GM23338 (cell line): ENCODE data around the gene METRN. TPM values are rescaled to one million over a fixed set of nuclear protein-coding genes. Genes with fewer than 3 reads are reported as not detected.

Experiments used
- ATAC-seq: fragments of 200-7000 bp; cut with Tn5 transposase; 3 replicates; pipeline ENCODE4 v1.9.1; 2020
- DNase-seq: peaks from one replicate; pipeline ENCODE4 v3.0.0-alpha.2; 2015; ENCODE audit warnings: low spot score
- H2AFZ ChIP-seq: fragments of 200-600 bp; sonication (generic); 2 replicates; pipeline ENCODE4 v1.8.0; 2016; ENCODE audit warnings: antibody characterized with exemption, mild to moderate bottlenecking, moderate library complexity
- H3F3A ChIP-seq: fragments of 200-600 bp; sonication (generic); replicated peaks from 2 replicates; pipeline ENCODE4 v1.8.0; 2017; ENCODE audit warnings: antibody characterized with exemption, mixed run types, low read depth
- H3K27ac ChIP-seq: fragments of 200-600 bp; sonication (generic); 2 replicates; pipeline ENCODE4 v1.6.1; 2016; ENCODE audit warnings: low read depth
- H3K27me3 ChIP-seq: fragments of 200-600 bp; sonication (generic); 2 replicates; pipeline ENCODE4 v1.8.0; 2016; ENCODE audit warnings: mild to moderate bottlenecking, mixed run types, moderate library complexity; ENCODE audit not compliant: insufficient read depth
- H3K36me3 ChIP-seq: fragments of 200-600 bp; sonication (generic); 2 replicates; pipeline ENCODE4 v1.8.0; 2016; ENCODE audit warnings: mild to moderate bottlenecking; ENCODE audit not compliant: insufficient read depth
- H3K4me1 ChIP-seq: fragments of 200-600 bp; sonication (generic); 2 replicates; pipeline ENCODE4 v1.8.0; 2016; ENCODE audit warnings: mild to moderate bottlenecking, moderate library complexity; ENCODE audit not compliant: insufficient read depth
- H3K4me2 ChIP-seq: fragments of 200-600 bp; sonication (generic); 2 replicates; pipeline ENCODE4 v1.7.1; 2017; ENCODE audit warnings: mixed run types
- H3K4me3 ChIP-seq: fragments of 200-600 bp; sonication (generic); 2 replicates; pipeline ENCODE4 v1.6.1; 2016; ENCODE audit warnings: mixed run types
- H3K79me2 ChIP-seq: fragments of 200-600 bp; sonication (generic); replicated peaks from 2 replicates; pipeline ENCODE4 v1.8.0; 2017; ENCODE audit warnings: mild to moderate bottlenecking; ENCODE audit not compliant: insufficient read depth
- H3K9me2 ChIP-seq: fragments of 200-600 bp; sonication (generic); 2 replicates; pipeline ENCODE4 v1.8.0; 2017; ENCODE audit not compliant: insufficient read depth
- H4K20me1 ChIP-seq: fragments of 200-600 bp; sonication (generic); replicated peaks from 2 replicates; pipeline ENCODE4 v1.8.0; 2017; ENCODE audit warnings: mild to moderate bottlenecking; ENCODE audit not compliant: insufficient read depth
- H3K27ac Mint-ChIP-seq: 2 replicates; pipeline ENCODE4 v1.8.0; 2020; ENCODE audit warnings: inconsistent platforms, mild to moderate bottlenecking, moderate library complexity, mixed read lengths
- H3K27me3 Mint-ChIP-seq: 3 replicates; pipeline ENCODE4 v1.8.0; 2022; ENCODE audit warnings: low read depth, mild to moderate bottlenecking, moderate library complexity, mixed read lengths, inconsistent platforms; ENCODE audit not compliant: insufficient read depth, poor library complexity
- H3K36me3 Mint-ChIP-seq: 3 replicates; pipeline ENCODE4 v1.8.0; 2021; ENCODE audit warnings: low read depth, mild to moderate bottlenecking, inconsistent platforms, moderate library complexity, mixed read lengths
- H3K4me1 Mint-ChIP-seq: 3 replicates; pipeline ENCODE4 v1.8.0; 2020; ENCODE audit warnings: mild to moderate bottlenecking, inconsistent platforms, mixed read lengths
- H3K4me3 Mint-ChIP-seq: 3 replicates; pipeline ENCODE4 v1.8.0; 2021; ENCODE audit warnings: moderate library complexity, mild to moderate bottlenecking, inconsistent platforms, mixed read lengths
- H3K9me3 Mint-ChIP-seq: 3 replicates; pipeline ENCODE4 v1.8.0; 2020; ENCODE audit warnings: moderate library complexity, mild to moderate bottlenecking, inconsistent platforms, mixed read lengths
- CREB1 ChIP-seq: fragments of 250-450 bp; sonication (Bioruptor Pico); IDR thresholded peaks from 2 replicates; pipeline ENCODE4 v1.5.0; 2020; ENCODE audit warnings: low read depth, mild to moderate bottlenecking, moderate library complexity
- CTCF ChIP-seq, 2 experiments: fragments of 200-600 bp in 1 of 2; sonication (generic) in 1 of 2; conservative IDR thresholded peaks; 2 replicates each; pipeline versions ENCODE4 v1.5.1 to v1.6.1; 2016 to 2017; ENCODE audit warnings: antibody characterized with exemption in 2 of 2, low read depth in 2 of 2, mild to moderate bottlenecking in 2 of 2, moderate library complexity in 1 of 2
- ETS1 ChIP-seq: IDR thresholded peaks from 2 replicates; pipeline ENCODE4 v1.6.1; 2016; ENCODE audit warnings: antibody characterized with exemption
- EZH2 ChIP-seq: fragments of 200-600 bp; sonication (generic); IDR thresholded peaks from one replicate; pipeline ENCODE4 v1.8.0; 2017; ENCODE audit warnings: antibody characterized with exemption, mild to moderate bottlenecking, low read depth; ENCODE audit not compliant: unreplicated experiment
- EZH2phosphoT487 ChIP-seq: fragments of 200-600 bp; sonication (generic); IDR thresholded peaks from one replicate; pipeline ENCODE4 v1.8.1; 2018; ENCODE audit warnings: antibody characterized with exemption; ENCODE audit not compliant: unreplicated experiment
- JUNB ChIP-seq: IDR thresholded peaks from one replicate; pipeline ENCODE4 v1.6.1; 2016; ENCODE audit warnings: antibody characterized with exemption; ENCODE audit not compliant: unreplicated experiment
- NANOG ChIP-seq: IDR thresholded peaks from 2 replicates; pipeline ENCODE4 v1.6.1; 2016; ENCODE audit warnings: antibody characterized with exemption, borderline replicate concordance
- POLR2AphosphoS5 ChIP-seq: IDR thresholded peaks from 2 replicates; pipeline ENCODE4 v1.6.1; 2016; ENCODE audit warnings: antibody characterized with exemption, low read depth
- REST ChIP-seq: IDR thresholded peaks from one replicate; pipeline ENCODE4 v1.6.1; 2018; ENCODE audit warnings: antibody characterized with exemption; ENCODE audit not compliant: unreplicated experiment
- STAT1 ChIP-seq: IDR thresholded peaks from one replicate; pipeline ENCODE4 v1.6.1; 2016; ENCODE audit warnings: antibody characterized with exemption; ENCODE audit not compliant: unreplicated experiment
- ZNF114 ChIP-seq: fragments of 250-450 bp; sonication (Bioruptor Pico); IDR thresholded peaks from 2 replicates; pipeline ENCODE4 v1.5.0; 2020; ENCODE audit warnings: mild to moderate bottlenecking, moderate library complexity
- ZNF331 ChIP-seq: fragments of 250-450 bp; sonication (Bioruptor Pico); IDR thresholded peaks from 2 replicates; pipeline ENCODE4 v1.5.0; 2020; ENCODE audit warnings: low read depth, mild to moderate bottlenecking, moderate library complexity
- polyA plus RNA-seq: library from polyadenylated mRNA; unstranded; fragments of >200 nt; fragmentation: Nextera tagmentation; extraction: Ambion mirVana; gene quantifications from 2 replicates; pipeline ENCODE4 v1.2.1, GENCODE V29; 2016
- total RNA-seq: library from RNA; depleted of rRNA; stranded (reverse); fragments of >200 nt; shearing (Covaris generic); gene quantifications from 2 replicates; pipeline ENCODE4 v1.2.3, GENCODE V29; 2014

Gene METRN
- total and polyA plus RNA-seq, 2 experiments from 2014 or later = 18.7 to 33.0 TPM

GRCh38 chr16:707062-707538 is 7.8 kb upstream of the METRN start (continued):
- TF ChIP-seq JUNB = no peak
- TF ChIP-seq REST = no peak
- TF ChIP-seq EZH2phosphoT487 = no peak
- no peak for TF ChIP-seq STAT1
- no peak for TF ChIP-seq ZNF331 (CRISPR knock-in tag)
- TF ChIP-seq ZNF114 (CRISPR knock-in tag) = no peak
- no peak for TF ChIP-seq ETS1
- no peak for TF ChIP-seq NANOG
- TF ChIP-seq CTCF (conservative IDR thresholded peaks at IDR 0.05; ENCODE audit: low read depth in 2 of 2) = no peak
- no peak for TF ChIP-seq EZH2
- TF ChIP-seq CREB1 = no peak

GRCh38 chr16:708019-708418 is 6.9 kb upstream of the METRN start:
- TF ChIP-seq POLR2AphosphoS5 (no peak), EZH2 (no peak), STAT1 (no peak), NANOG (no peak), EZH2phosphoT487 (no peak), JUNB (no peak)
- H3K4me3 ChIP-seq = no peak overlapping the region
- DNase-seq = no peak
- no peak overlapping the region for H3K4me2 ChIP-seq
- ATAC-seq = no peak
- H3K9me2 ChIP-seq = no peaks in the 10 kb centered on the region
- H3F3A ChIP-seq = 0 out of 2 replicates have a peak, but pooled peaks cover 6% of the 10 kb centered on the region
- no peaks in the 10 kb centered on the region for H3K4me1 ChIP-seq
- no peaks in the 10 kb centered on the region for H3K79me2 ChIP-seq
- H2AFZ ChIP-seq = no peak overlapping the region
- Mint-ChIP-seq H3K9me3 (peaks cover 4% of the 10 kb centered on the region; the same call in 1 of the 3 replicates), H3K4me3 (no peak overlapping the region), H3K4me1 (no peaks in the 10 kb centered on the region; the same call in 2 of the 3 replicates), H3K36me3 (no peaks in the 10 kb centered on the region), H3K27me3 (peaks cover 59% of the 10 kb centered on the region), H3K27ac (no peak overlapping the region)
- no peak overlapping the region for H3K27ac ChIP-seq
- no peaks in the 10 kb centered on the region for H4K20me1 ChIP-seq
- H3K36me3 ChIP-seq = no peaks in the 10 kb centered on the region
- peaks cover 71% of the 10 kb centered on the region for H3K27me3 ChIP-seq
